Measurements from ENCODE around the gene HSD3B7.

HSD3B7 gene

GRCh38 chr16:31009120-31009519 is 24.1 kb downstream of the HSD3B7 start:
- no peak for TF ChIP-seq SIN3A (IDR thresholded peaks at IDR 0.05; ENCODE audit: borderline replicate concordance, insufficient read depth, low read length)
- TF ChIP-seq REST (IDR thresholded peaks at IDR 0.05; ENCODE audit: insufficient read depth in 1 of 2, low read depth in 2 of 2, low read length in 2 of 2) = no peak
- no peak for TF ChIP-seq TAF1 (IDR thresholded peaks at IDR 0.05; ENCODE audit: borderline replicate concordance, insufficient read depth, low read length)
- TF ChIP-seq POLR2AphosphoS5 (IDR thresholded peaks at IDR 0.05; ENCODE audit: low read depth, low read length) = no peak

- TF ChIP-seq REST (IDR thresholded peaks at IDR 0.05; ENCODE audit: insufficient read depth in 1 of 2, low read depth in 2 of 2, low read length in 2 of 2) (no peak), SIN3A (IDR thresholded peaks at IDR 0.05; ENCODE audit: borderline replicate concordance, insufficient read depth, low read length) (no peak), POLR2AphosphoS5 (IDR thresholded peaks at IDR 0.05; ENCODE audit: low read depth, low read length) (no peak), TAF1 (IDR thresholded peaks at IDR 0.05; ENCODE audit: borderline replicate concordance, insufficient read depth, low read length) (no peak), FOXP2 (optimal IDR thresholded peaks at IDR 0.05; ENCODE audit: borderline replicate concordance, extremely low read depth, extremely low read length, insufficient read depth) (no peak)
These were observed 25.0 kb downstream of the HSD3B7 start for GRCh38 chr16:31009894-31010584.

- TF ChIP-seq FOXP2 (optimal IDR thresholded peaks at IDR 0.05; ENCODE audit: borderline replicate concordance, extremely low read depth, extremely low read length, insufficient read depth) = no peak
- TF ChIP-seq POLR2AphosphoS5 (IDR thresholded peaks at IDR 0.05; ENCODE audit: low read depth, low read length) = no peak
- TF ChIP-seq REST (IDR thresholded peaks at IDR 0.05; ENCODE audit: insufficient read depth in 1 of 2, low read depth in 2 of 2, low read length in 2 of 2) = no peak
- no peak for TF ChIP-seq SIN3A (IDR thresholded peaks at IDR 0.05; ENCODE audit: borderline replicate concordance, insufficient read depth, low read length)
- TF ChIP-seq TAF1 (IDR thresholded peaks at IDR 0.05; ENCODE audit: borderline replicate concordance, insufficient read depth, low read length) = no peak
These were observed 25.7 kb downstream of the HSD3B7 start, which contains the start of gene STX1B for GRCh38 chr16:31010585-31011325. Gene STX1B (minus strand): TSS chr16:31010638. CDS start chr16:31010396, 242 bp downstream.

- TF ChIP-seq TAF1 (IDR thresholded peaks at IDR 0.05; ENCODE audit: borderline replicate concordance, insufficient read depth, low read length) = no peak
- TF ChIP-seq REST (IDR thresholded peaks at IDR 0.05; ENCODE audit: insufficient read depth in 1 of 2, low read depth in 2 of 2, low read length in 2 of 2) = no peak
- TF ChIP-seq FOXP2 (optimal IDR thresholded peaks at IDR 0.05; ENCODE audit: borderline replicate concordance, extremely low read depth, extremely low read length, insufficient read depth) = no peak
- no peak for TF ChIP-seq SIN3A (IDR thresholded peaks at IDR 0.05; ENCODE audit: borderline replicate concordance, insufficient read depth, low read length)
- TF ChIP-seq POLR2AphosphoS5 (IDR thresholded peaks at IDR 0.05; ENCODE audit: low read depth, low read length) = no peak
These were observed 31.0 kb downstream of the HSD3B7 start for GRCh38 chr16:31016018-31016417.

Measured in PFSK-1 (cell line).